ENCODE results near the gene ADH7.
"Not testable (repeated sequence)": the region's sequence is repeated elsewhere in the genome, so short reads cannot be mapped to it uniquely, and the experiment has no call there.

The ADH7 gene

GRCh38 chr4:99435154-99435553 lies at the start of gene ADH7:
TSS of gene ADH7 (minus strand) at chr4:99435342. CDS start at chr4:99435233, 109 bp downstream.
- DNase-seq = no peak

DNA sequence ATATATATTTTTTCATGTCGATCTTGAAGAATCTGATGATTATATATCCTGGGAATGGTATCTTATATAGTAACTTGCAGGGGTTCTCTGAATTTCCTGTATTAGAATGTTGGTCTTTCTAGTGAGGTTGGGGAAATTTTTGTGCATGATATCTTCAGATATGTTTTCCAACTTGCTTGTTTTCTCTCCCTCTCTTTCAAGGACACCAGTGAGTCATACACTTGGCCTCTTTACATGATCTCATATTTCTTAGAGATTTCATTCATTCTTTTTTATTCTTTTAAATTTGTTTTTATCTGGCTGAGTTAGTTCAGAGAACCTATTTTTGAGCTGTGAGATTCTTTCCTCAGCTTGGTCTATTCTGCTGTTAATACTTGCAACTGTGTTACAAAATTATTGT lies 48.5 kb upstream of the ADH7 start:
- no peak for DNase-seq

GRCh38 chr4:99473131-99473530 lies 38.0 kb upstream of the ADH7 start:
- DNase-seq = no peak

DNA sequence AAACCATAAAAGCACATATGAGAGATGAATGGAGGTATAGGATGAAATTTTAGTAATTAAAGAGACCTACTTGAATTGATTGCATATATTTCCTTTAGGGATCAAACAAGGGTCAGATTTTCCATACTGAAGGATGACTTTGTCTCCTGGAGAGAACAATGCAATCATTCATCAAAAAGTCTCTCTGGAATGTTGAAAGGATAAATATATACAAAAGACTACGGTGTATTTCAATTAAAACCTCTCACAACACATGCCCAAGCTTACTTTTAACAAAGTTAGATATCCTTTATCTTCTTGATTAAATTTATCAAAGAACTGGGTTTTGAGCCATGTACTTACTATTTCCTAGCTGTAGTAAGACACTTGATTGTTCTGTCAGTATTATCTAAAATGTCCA lies 36.8 kb upstream of the ADH7 start:
- DNase-seq = no peak

GRCh38 chr4:99471349-99471748 lies 36.2 kb upstream of the ADH7 start:
- no peak for DNase-seq

DNA sequence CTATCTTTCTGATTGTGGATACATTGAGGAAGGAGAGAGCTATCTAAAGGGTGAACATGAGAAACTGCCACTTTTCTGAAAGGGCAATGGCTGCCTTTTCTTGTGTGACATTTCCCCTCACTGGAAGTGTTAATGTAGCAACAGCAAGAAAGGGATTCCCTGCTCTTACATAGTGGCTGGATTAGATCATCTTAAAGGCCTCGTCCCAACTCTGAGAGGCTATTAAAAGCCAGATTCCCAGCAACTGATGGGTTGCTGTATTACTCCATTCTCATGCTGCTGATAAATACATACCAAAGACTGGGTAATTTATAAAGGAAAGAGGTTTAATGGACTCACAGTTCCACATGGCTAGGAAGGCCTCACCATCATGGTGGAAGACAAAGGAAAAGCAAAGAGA lies 33.7 kb upstream of the ADH7 start:
- no peak for DNase-seq

GRCh38 chr4:99467887-99468286 lies 32.7 kb upstream of the ADH7 start:
- DNase-seq = no peak

DNA sequence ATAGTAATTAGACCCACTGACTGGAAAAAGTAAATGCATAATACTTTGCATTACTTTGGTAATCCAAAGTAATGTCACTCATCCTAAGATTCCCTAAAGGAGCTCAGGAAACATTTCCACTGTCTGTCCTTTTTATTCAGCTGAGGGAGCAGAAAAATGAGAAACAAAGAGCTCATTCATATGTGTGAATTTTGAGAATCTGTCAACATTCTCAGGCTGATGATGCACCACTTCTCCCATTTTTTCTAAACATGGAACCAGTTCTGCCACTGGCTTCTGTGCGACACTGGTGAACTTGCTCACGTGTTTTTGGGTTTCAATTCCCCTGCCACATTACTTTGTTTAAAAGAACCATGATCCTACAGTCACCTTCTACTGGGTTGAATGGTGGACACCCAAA lies 28.4 kb upstream of the ADH7 start:
- DNase-seq = no peak

DNA sequence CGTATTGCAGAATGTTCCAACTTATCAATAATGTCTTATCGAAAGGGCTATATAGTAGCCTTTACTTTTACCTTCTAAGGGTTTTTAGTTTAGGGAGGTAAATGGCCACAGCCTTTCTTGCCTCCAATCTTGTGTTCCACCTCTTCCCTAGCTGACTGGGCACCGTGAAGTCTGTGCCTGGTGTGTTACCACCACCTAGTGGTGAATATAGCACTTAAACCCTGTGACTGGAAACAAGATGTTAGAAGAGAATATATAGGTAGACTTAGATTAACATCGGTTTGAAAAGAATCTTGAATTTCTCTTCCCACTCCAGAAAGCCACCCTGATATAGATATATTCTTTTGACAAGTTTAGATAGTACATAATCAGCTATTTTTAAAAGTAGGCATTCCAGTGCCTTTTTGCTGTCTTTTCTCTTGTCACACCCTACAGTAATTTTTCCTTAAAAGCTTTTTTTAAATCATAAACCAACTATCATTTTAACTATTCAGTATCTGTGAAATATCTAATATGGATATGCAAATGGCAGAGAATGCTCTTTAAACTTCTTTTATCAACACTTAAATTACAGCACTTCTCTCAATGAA lies 27.8 kb upstream of the ADH7 start:
- peak; percentile 17 for DNase-seq

DNA sequence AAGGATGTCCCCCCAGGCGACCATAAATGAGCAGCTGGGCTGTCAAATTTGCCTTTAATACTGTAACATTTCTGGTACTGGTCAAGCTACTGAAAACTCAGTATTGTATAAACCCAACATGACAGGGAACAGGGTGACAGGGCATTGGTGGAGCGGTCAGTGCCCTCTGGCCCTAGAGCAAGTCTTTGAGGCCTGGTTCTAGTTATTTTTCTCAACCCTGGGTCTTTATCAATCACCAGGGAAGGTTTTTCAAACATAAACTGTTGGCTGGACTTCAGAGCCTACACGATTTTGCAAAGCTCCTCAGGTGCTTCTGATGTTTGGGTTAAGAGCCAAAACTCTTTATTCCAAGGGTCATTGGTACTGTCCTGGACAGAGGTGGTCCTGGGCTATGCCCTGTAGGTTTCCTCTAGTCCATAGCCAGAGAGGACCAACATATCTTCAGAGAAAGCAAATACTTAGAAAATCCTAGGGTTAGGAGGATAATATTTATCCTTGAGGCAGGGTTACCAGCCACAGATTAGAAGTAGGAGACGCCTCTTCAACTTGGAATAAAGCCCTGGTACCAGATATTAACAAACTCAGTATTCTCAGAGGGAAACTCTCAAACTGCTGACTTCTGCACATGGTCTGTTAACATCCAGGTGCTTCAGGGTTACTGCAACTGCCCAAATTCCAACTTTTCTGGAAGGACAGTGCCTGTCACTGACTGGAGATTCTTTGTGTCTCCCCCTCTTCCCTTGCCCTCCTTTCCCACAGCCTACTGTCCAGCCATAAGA lies 26.7 kb upstream of the ADH7 start:
- no peak for DNase-seq

DNA sequence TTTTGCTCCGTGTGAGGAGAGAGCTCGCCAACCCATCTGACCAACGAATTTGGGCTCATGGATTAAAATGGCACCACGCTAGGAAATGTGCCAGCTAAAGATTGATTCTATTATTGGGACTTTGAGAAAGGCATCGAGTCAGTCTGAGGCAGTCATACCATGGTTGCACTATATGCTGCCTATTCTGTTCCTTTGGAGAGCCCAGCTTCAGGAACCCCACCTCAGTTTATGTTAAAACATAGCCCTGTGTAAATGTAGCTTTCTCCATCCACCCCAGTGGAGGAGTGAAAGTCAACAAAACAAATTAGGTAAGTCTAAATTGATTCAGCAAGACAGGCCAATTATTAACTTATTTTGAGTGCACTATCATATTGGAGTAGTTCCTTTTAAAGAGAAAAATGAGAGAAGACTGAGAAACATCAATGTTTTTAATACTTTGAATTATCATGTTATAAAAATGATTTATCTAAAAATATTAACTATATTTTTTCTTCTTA lies 24.5 kb upstream of the ADH7 start:
- no peak for DNase-seq

GRCh38 chr4:99458911-99459447 lies 23.8 kb upstream of the ADH7 start:
- no peak for DNase-seq

- no peak for DNase-seq
Observed at GRCh38 chr4:99457676-99458075, 22.5 kb upstream of the ADH7 start.

DNA sequence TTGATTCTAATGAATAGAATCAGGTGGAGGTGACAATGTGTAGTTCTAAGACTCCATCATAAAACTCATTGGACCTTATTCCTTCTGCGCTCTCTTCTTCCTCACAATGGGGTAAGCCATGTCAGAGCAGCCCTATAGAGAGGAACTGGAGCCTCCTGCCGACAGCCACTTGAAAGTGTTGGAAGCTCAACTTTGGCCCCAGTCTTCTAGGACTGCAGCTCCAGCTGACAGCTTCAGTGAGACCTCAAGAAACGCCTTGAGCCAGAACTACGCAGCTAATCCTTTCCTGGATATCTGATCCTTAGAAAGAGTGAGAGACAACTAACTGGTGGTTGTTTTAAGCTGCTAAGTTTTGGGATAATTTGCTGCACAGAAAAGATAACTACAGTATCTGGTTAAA lies 22.1 kb upstream of the ADH7 start:
- no peak for DNase-seq

- no peak for DNase-seq
Observed at GRCh38 chr4:99447513-99447912, 12.4 kb upstream of the ADH7 start.

GRCh38 chr4:99447079-99447478 lies 11.9 kb upstream of the ADH7 start:
- DNase-seq = no peak

DNA sequence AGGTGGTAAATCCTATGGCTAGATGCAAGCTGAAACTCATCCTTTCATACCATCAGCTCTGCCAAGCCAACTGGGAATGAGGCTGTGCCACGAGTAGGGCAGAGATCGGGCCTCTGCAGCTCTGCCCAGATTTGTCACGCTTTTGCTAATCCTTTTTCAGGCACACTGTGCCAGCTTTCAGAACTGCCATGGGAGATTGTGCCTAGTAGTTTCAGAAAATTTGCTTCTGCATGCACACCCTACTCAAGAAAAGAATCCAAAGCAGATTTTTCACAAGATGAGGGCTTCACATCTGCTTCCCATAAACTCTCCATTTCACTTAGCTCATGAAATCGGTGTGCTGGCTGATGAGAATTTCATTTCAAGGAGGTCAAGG lies 3.3 kb upstream of the ADH7 start:
- DNase-seq = no peak

DNA sequence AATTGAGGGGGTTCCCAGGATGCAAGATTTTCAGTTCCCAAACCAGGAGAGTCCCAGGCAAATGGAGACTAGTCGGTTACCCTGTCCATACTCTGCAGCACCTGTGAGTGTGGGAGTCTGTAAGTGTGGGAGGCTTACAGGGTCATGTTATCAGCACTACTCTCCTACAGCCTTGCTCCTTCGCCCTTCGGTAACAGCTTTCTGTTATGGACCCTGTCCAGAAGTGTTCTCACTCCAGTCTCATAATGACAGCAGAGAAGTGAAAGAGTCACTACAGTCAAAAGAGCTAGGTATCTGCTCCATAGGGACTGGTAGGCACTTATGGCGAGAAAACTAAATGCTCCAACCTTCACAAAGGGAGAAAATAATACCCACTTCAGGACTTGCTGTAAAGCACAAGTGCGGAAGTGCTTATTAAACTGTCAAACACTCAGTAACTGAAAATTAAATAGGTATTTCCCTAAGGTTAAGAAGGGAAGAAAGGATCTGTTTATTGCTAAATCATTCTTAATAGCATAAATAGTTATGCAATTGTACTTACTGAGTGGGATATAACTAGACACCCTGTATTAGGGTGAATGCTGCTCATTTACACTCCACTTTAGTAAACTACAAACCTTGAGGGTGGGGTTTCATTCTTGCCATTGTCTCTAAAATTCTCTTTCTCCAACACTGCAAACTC lies 2.7 kb upstream of the ADH7 start:
- no peak for DNase-seq

DNA sequence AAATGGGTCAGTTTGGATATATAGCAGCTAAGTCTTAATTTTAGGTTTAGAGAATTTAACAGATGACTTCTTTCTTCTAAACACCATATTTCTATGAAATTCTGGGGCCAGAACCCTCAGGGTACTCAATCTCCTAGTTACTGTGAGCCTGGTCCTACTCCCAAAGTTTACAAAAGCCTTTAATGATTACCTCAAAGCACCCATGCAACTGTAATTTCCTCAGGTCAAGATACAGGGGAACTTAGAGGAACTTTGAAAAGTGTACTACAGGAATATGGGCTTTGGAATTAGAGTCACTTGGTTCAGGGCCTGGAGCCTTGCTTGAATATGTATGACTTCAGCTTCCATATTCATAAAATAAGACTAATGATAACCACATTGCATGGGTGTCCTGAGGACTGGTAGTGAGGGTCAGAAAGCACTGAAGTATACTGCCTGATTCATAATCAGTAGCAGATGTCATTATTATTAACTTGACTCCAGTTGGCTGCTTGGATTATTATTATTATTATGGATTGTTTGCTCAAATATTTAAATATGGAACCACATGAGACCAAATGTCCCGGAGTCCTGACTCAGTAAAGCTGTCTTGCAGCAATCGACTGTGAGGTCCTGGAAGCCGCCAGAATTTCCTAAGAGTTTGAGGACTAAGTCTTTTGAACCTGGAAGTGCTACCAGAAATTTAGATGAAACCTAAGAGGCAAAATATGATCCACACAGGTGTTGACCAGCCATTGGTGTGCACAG lies 2.0 kb upstream of the ADH7 start:
- DNase-seq = no peak

DNA sequence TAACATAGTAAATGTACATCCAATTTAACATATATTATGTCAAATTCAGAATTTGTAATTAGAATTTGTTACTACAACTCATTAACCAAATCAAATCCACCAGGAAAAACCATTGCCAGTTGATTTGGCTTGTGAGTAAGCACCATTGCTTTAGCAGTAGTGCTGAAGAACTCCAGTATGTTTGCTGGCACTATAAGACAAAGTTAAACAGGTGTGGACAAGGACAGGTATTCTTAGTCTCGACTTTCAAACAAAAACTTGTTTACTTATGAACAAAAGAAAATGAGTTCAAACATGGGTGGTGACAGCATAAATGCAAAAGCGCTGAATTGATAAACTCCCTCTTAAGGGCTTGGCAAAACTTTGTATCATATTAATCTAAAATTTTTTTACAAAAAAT lies 1.3 kb upstream of the ADH7 start:
- no peak for DNase-seq

- DNase-seq = no peak
Observed at GRCh38 chr4:99430106-99430505, 5.0 kb downstream of the ADH7 start.

DNA sequence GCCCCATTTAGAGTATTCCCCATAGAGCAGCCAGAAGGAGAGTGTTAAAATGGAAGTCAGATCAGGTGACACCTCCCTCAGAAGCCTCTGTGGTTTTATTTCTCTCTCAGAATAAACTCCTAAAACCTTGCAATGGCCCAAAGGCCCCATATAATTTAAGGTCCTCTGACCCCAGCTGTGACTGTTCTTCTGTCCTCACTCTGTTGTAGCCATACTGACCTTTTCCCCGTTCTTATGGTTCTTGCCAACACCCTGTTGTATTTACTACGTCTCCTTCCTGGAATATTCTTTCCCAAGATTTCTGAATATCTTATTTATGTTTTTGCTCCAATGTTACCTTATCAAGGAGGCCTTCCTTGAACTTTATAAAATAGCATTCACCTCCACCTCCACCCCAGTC lies 18.0 kb downstream of the ADH7 start:
- DNase-seq = no peak

- not testable (repeated sequence) for DNase-seq
Observed at GRCh38 chr4:99415762-99416161, 19.4 kb downstream of the ADH7 start.
